Activated CD8-positive, alpha-beta T cell treated with anti-CD3 and anti-CD28 coated beads for 36 hours (primary cell): Measurements from ENCODE around the gene SMU1. TPM values are rescaled to one million over a fixed set of nuclear protein-coding genes. Genes with fewer than 3 reads are reported as not detected.

ENCODE experiments used
- ATAC-seq: fragments of 200-7000 bp; cut with Tn5 transposase; one replicate; pipeline ENCODE4 v1.10.0; 2021; ENCODE audit warnings: mild to moderate bottlenecking, moderate library complexity
- CTCF ChIA-PET: fragments of 350-600 bp; sonication (Branson Sonifier 250); formaldehyde crosslinking; loops from one replicate; lab custom pipeline; 2021; ENCODE audit warnings: antibody characterized with exemption; lab: Charles Lee
- POLR2A ChIA-PET: fragments of 350-600 bp; sonication (Branson Sonifier 250); formaldehyde crosslinking; loops from one replicate; lab custom pipeline; 2021; ENCODE audit warnings: antibody characterized with exemption; lab: Charles Lee
- DNase-seq: peaks from one replicate; pipeline ENCODE4 v3.0.0-alpha.2; 2020
- H3K27ac Mint-ChIP-seq: one replicate; pipeline ENCODE4 v1.8.0; 2021; ENCODE audit warnings: mild to moderate bottlenecking, mixed read lengths
- H3K27me3 Mint-ChIP-seq: one replicate; pipeline ENCODE4 v1.8.0; 2021; ENCODE audit warnings: mixed read lengths
- H3K36me3 Mint-ChIP-seq: one replicate; pipeline ENCODE4 v1.8.0; 2021; ENCODE audit warnings: low read depth, mixed read lengths
- H3K4me1 Mint-ChIP-seq: one replicate; pipeline ENCODE4 v1.8.0; 2021; ENCODE audit warnings: low read depth, mixed read lengths
- H3K4me3 Mint-ChIP-seq: one replicate; pipeline ENCODE4 v1.8.0; 2021; ENCODE audit warnings: mild to moderate bottlenecking, moderate library complexity, mixed read lengths
- H3K9me3 Mint-ChIP-seq: one replicate; pipeline ENCODE4 v1.8.0; 2021; ENCODE audit warnings: mixed read lengths
- CTCF ChIP-seq: fragments of 200-600 bp; IDR thresholded peaks from one replicate; pipeline ENCODE4 v1.8.0; 2022; ENCODE audit warnings: antibody characterized with exemption, mild to moderate bottlenecking
- intact Hi-C: fragments of 100-400 bp; cut with micrococcal nuclease; formaldehyde crosslinking; loops from one replicate; pipeline ENCODE4 v1.10.0; 2022
- total RNA-seq, 2 experiments: library from RNA; stranded (reverse); gene quantifications; one replicate each; pipeline ENCODE4 v1.2.3, GENCODE V29; 2021

The SMU1 gene
- total RNA-seq, 2 experiments from 2014 or later: 23.8 to 23.9 TPM

GRCh38 chr9:33123407-33124031, 47.0 kb upstream of the SMU1 start:
- H3K27ac Mint-ChIP-seq: no peak overlapping the region
- peaks cover 17% of the 10 kb centered on the region for H3K4me1 Mint-ChIP-seq
- intact Hi-C loops: no loop called here
- ChIA-PET POLR2A (no interaction called here), CTCF (interaction anchor here (0.9 kb wide), 1 partner anchor 48 kb away, joined by 5 read pairs; no protein-coding TSS in a partner anchor)
- no peaks in the 10 kb centered on the region for H3K9me3 Mint-ChIP-seq
- no peaks in the 10 kb centered on the region for H3K27me3 Mint-ChIP-seq
- no peak overlapping the region for H3K4me3 Mint-ChIP-seq
- no peak for TF ChIP-seq CTCF
- no peak for ATAC-seq
- no peak for DNase-seq
- H3K36me3 Mint-ChIP-seq: peaks cover 24% of the 10 kb centered on the region

GRCh38 chr9:33120620-33121019, 44.1 kb upstream of the SMU1 start:
- intact Hi-C loops: no loop called here
- H3K27me3 Mint-ChIP-seq: no peaks in the 10 kb centered on the region
- ChIA-PET CTCF (no interaction called here), POLR2A (no interaction called here)
- no peak for DNase-seq
- H3K9me3 Mint-ChIP-seq: no peaks in the 10 kb centered on the region
- no peak overlapping the region for H3K27ac Mint-ChIP-seq
- peaks cover 16% of the 10 kb centered on the region for H3K36me3 Mint-ChIP-seq
- ATAC-seq: no peak
- TF ChIP-seq CTCF: no peak
- H3K4me1 Mint-ChIP-seq: peaks cover 27% of the 10 kb centered on the region
- no peak overlapping the region for H3K4me3 Mint-ChIP-seq

- H3K9me3 Mint-ChIP-seq: no peaks in the 10 kb centered on the region
- DNase-seq: no peak
- ChIA-PET POLR2A (interaction anchor here (1.0 to 1.5 kb wide), 2 partner anchors 9 to 12 kb away, joined by 3 to 4 read pairs; no protein-coding TSS in a partner anchor), CTCF (interaction anchor here (1.4 kb wide), 1 partner anchor 19 kb away, joined by 4 read pairs; no protein-coding TSS in a partner anchor)
- no peak overlapping the region for H3K4me3 Mint-ChIP-seq
- peaks cover 17% of the 10 kb centered on the region for H3K36me3 Mint-ChIP-seq
- no peaks in the 10 kb centered on the region for H3K27me3 Mint-ChIP-seq
- intact Hi-C loops: loop anchor here (10.0 kb wide), 1 partner anchor 47 kb away; the partner anchor contains the start of gene B4GALT1
- peak overlapping the region; percentile 62 for H3K27ac Mint-ChIP-seq
- ATAC-seq: no peak
- H3K4me1 Mint-ChIP-seq: peaks cover 22% of the 10 kb centered on the region
- TF ChIP-seq CTCF: no peak
Observed at GRCh38 chr9:33117796-33118195, 41.3 kb upstream of the SMU1 start.

- Mint-ChIP-seq H3K4me1 (peaks cover 22% of the 10 kb centered on the region), H3K27ac (peak overlapping the region; percentile 67), H3K4me3 (no peak overlapping the region), H3K9me3 (no peaks in the 10 kb centered on the region), H3K27me3 (no peaks in the 10 kb centered on the region), H3K36me3 (peaks cover 21% of the 10 kb centered on the region)
- DNase-seq (no peak), ATAC-seq (peak; percentile 30)
- intact Hi-C loops: loop anchor here (10.0 kb wide), 1 partner anchor 47 kb away; the partner anchor contains the start of gene B4GALT1
- no peak for TF ChIP-seq CTCF
- ChIA-PET POLR2A (no interaction called here), CTCF (interaction anchor here (1.1 kb wide), 1 partner anchor 109 kb away, joined by 3 read pairs; no protein-coding TSS in a partner anchor)
Observed at GRCh38 chr9:33117306-33117705, 40.8 kb upstream of the SMU1 start.

- TF ChIP-seq CTCF: no peak
- peaks cover 21% of the 10 kb centered on the region for H3K4me1 Mint-ChIP-seq
- H3K36me3 Mint-ChIP-seq: peaks cover 19% of the 10 kb centered on the region
- POLR2A ChIA-PET: no interaction called here
- no peak for DNase-seq
- no peaks in the 10 kb centered on the region for H3K27me3 Mint-ChIP-seq
- no peaks in the 10 kb centered on the region for H3K9me3 Mint-ChIP-seq
- H3K27ac Mint-ChIP-seq: peak overlapping the region; percentile 67
- H3K4me3 Mint-ChIP-seq: no peak overlapping the region
- ATAC-seq: peak; percentile 17
- intact Hi-C loops: loop anchor here (10.0 kb wide), 1 partner anchor 48 kb away; the partner anchor contains the start of gene B4GALT1
- CTCF ChIA-PET: interaction anchor here (1.1 kb wide), 1 partner anchor 109 kb away, joined by 3 read pairs; no protein-coding TSS in a partner anchor
Observed at GRCh38 chr9:33116860-33117259, 40.4 kb upstream of the SMU1 start.
